Bronchial epithelial cell (primary cell): Measurements from ENCODE around the gene PDZD2. TPM values are rescaled to one million over a fixed set of nuclear protein-coding genes. Genes with fewer than 3 reads are reported as not detected.

Source experiments
- DNase-seq: peaks from one replicate; pipeline ENCODE4 v3.0.0-alpha.2; 2010; ENCODE audit warnings: low read depth
- FAIRE-seq: peaks from 2 replicates; lab custom pipeline; 2011; peaks lifted over from hg19 to GRCh38; lab: Jason Lieb, UNC
- H3K27me3 ChIP-seq: 2 replicates; pipeline ENCODE4 v1.5.1; 2011; ENCODE audit warnings: low read length; ENCODE audit not compliant: control insufficient read depth, insufficient read depth
- H3K36me3 ChIP-seq: 2 replicates; pipeline ENCODE4 v1.5.1; 2011; ENCODE audit warnings: low read length; ENCODE audit not compliant: control insufficient read depth, insufficient read depth
- H3K4me3 ChIP-seq: 2 replicates; pipeline ENCODE4 v1.5.1; 2011; ENCODE audit warnings: mild to moderate bottlenecking, low read depth, low read length, control low read depth
- total RNA-seq: library from RNA; depleted of rRNA; stranded (reverse); fragments of >200 nt; gene quantifications from 2 replicates; pipeline ENCODE4 v1.2.1, GENCODE V29; 2014
- TF ChIP-seq, protein P1 (sequence below): IDR thresholded peaks from 2 replicates; pipeline ENCODE4 v1.5.1; 2011; ENCODE audit warnings: mild to moderate bottlenecking, moderate library complexity, low read length, control low read depth, inconsistent platforms; ENCODE audit not compliant: insufficient read depth, severe bottlenecking

PDZD2 gene
- total RNA-seq, 1 donor from 2014 or later: 1.8 TPM

DNA sequence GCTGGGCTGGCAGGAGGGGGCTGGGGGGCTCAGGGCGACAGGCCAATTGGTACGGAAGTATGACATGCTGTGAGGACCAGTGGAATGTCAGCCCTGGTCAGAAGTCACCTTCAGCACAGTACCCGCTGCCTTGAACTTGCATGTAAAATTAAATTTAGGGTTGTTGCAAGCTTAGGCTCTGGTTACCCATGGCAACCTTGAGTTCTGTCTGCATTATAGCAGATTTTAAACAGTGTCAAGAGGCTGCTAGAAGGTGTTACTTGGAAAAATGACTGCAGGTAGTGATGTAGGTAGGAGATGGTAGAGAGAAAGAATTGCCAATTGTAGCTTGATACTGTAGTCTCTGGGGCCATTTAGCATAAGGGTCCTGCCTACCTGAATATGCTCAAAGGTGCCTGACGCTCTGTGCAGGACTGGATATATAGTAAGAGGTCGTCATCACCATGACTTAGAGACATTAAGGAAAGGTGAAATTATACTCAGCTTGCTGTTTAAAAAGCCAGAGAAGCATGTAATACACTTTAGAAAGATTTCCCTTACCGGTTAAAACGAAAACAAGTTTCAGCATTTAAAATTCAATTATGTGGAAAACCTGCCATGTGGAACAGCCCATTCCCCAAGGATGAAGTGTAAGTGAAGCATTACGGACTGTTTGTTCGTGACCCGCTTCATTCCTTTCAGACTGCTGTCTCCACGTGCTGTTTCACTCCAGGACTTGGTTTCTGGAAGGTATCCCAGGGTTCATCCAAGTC, 169.0 kb downstream of the PDZD2 start:
- FAIRE-seq: no peak
- H3K27me3 ChIP-seq: no peaks in the 10 kb centered on the region
- TF ChIP-seq, protein P1, sequence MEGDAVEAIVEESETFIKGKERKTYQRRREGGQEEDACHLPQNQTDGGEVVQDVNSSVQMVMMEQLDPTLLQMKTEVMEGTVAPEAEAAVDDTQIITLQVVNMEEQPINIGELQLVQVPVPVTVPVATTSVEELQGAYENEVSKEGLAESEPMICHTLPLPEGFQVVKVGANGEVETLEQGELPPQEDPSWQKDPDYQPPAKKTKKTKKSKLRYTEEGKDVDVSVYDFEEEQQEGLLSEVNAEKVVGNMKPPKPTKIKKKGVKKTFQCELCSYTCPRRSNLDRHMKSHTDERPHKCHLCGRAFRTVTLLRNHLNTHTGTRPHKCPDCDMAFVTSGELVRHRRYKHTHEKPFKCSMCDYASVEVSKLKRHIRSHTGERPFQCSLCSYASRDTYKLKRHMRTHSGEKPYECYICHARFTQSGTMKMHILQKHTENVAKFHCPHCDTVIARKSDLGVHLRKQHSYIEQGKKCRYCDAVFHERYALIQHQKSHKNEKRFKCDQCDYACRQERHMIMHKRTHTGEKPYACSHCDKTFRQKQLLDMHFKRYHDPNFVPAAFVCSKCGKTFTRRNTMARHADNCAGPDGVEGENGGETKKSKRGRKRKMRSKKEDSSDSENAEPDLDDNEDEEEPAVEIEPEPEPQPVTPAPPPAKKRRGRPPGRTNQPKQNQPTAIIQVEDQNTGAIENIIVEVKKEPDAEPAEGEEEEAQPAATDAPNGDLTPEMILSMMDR: no peak

DNA sequence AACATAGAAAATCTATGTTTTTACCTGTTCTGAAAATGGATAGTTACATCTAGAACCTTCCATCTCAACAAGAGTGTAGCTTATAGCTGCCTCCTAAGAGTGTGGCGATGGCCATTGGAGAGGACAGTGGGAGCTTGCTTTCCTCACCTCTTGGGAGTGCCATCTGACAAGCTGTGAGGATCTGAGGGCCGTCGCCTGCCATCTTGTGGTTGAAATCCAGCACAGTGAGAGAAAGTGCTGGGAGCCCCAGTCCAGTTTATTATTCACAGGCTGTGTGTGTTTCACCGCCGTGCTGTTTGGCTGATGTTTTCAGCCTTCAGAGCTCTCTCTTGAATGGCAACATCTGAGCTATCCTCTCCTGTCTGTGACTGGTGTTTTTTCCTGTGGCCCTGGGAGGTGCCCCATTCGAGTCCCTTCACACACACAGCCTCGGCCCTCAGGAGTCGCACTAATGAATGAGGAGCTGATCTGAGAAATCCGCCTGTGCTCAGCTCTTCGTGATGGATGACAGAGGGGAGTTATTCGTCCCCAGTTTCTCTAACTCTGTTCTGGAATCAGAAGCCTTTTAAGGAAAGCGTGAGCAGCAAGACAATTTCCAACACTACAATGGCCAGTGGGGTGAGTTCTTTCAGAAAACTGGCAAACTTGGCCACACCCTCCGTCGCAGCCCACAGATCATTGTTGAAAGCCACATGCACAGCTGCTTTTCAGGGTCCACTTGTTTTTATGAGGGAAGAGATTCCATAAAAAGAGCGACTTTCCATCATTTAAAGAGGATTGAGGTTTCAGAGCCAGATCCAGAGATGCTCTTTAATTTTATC, 170.3 kb downstream of the PDZD2 start:
- DNase-seq: peak; percentile 57
- Histone ChIP-seq H3K27me3 (no peaks in the 10 kb centered on the region), H3K36me3 (no peaks in the 10 kb centered on the region), H3K4me3 (no peak overlapping the region)
- FAIRE-seq: no peak
- TF ChIP-seq, protein P1: peak; percentile 84

More for the DNA sequence above, 169.0 kb downstream of the PDZD2 start:
- no peak for DNase-seq
- Histone ChIP-seq H3K36me3 (no peaks in the 10 kb centered on the region), H3K4me3 (no peak overlapping the region)

DNA sequence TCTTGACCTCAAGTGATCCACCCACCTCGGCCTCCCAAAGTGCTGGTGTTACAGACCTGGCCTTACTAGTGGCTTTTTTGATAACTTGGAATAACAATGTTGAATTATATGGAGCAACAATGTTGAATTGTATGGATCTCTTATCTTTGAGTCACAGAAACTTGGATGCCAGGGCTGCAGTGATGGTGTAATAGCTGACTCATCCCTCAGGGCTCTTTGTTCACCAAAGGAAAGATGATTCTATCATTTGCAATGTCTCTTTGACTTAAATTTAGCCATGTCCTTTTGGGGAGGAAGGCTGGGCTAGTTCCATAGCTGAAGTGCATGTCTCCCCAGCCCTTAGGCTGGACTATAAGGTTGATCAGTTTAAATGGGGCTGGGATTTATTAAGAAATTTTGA, 172.3 kb downstream of the PDZD2 start:
- Histone ChIP-seq H3K4me3 (no peak overlapping the region), H3K27me3 (no peaks in the 10 kb centered on the region), H3K36me3 (no peaks in the 10 kb centered on the region)
- FAIRE-seq (no peak), DNase-seq (peak; percentile 93)
- TF ChIP-seq, protein P1: no peak

DNA sequence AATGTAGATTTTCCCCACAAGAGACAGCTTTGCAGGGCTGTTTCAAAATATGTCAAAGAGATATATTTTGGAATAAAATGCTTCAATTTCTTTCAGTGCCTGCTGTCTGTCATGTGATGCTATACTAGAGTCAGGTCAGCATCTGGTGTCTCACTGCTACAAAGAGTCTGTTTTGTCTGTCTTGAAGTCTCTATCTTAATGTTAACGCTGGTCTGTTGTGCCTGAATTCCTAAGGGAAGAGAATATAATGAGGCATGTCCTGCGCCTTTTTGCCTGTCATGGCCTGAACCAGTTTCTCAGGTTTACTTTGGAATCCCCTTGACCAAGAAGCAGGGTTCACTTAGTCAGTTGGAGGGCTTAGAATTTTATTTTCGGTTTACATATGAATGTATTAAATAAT, 176.4 kb downstream of the PDZD2 start:
- DNase-seq: peak; percentile 39
- no peaks in the 10 kb centered on the region for H3K27me3 ChIP-seq
- no peak for FAIRE-seq
- H3K4me3 ChIP-seq: no peak overlapping the region
- TF ChIP-seq, protein P1: no peak
- H3K36me3 ChIP-seq: no peaks in the 10 kb centered on the region

DNA sequence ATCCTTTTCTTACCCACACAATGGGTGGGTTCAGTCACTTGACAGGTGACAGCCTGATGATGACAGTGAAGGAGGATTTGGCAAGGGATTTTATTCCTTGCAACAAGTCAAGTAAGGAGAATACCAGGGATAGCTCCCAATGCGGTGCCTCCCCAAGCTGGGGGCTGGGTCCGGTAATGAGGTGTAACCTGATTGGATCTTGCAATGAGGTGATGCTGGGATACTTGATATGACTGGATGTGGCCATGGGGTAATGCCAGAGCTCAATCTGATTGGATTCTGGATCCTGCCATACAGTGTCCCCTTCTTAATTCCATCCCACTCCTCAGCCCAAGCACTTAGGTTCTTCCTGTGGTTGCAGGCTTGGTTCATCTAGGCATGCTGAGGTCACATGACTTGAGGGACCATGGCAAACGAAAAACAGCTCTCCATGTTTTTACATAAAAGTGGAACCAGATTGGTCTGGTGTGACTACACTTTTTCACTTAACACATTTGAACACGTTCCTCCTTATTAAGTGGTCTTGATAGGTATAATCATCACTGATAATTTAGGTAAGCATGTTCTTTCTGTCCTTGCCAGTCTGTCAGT, 181.1 kb downstream of the PDZD2 start:
- no peaks in the 10 kb centered on the region for H3K36me3 ChIP-seq
- DNase-seq: no peak
- peaks cover 2% of the 10 kb centered on the region for H3K27me3 ChIP-seq
- no peak for FAIRE-seq
- TF ChIP-seq, protein P1: no peak
- no peak overlapping the region for H3K4me3 ChIP-seq
